Vagina (tissue), 2 donors: ENCODE measurements around the gene GBP3. TPM values are rescaled to one million over a fixed set of nuclear protein-coding genes. Genes with fewer than 3 reads are reported as not detected.

Source experiments
- DNase-seq, 2 donors: peaks; one replicate each; pipeline ENCODE4 v3.0.0-alpha.2; 2017; ENCODE audit errors: extremely low spot score in 2 of 2
- H3K27ac ChIP-seq: fragments of 200-600 bp; sonication (generic); one replicate; pipeline ENCODE4 v1.5.1; 2019
- H3K27me3 ChIP-seq: fragments of 200-600 bp; sonication (generic); one replicate; pipeline ENCODE4 v1.5.1; 2019
- H3K36me3 ChIP-seq, 2 donors: fragments of 200-600 bp; sonication (generic); one replicate each; pipeline ENCODE4 v1.5.1; 2017 to 2019
- H3K4me1 ChIP-seq: fragments of 200-600 bp; sonication (generic); one replicate; pipeline ENCODE4 v1.5.1; 2019
- H3K4me3 ChIP-seq, 2 donors: fragments of 200-600 bp; sonication (generic); 1 replicate in 1 of 2; 2 replicates in 1 of 2; pipeline ENCODE4 v1.5.1; 2016 to 2019
- H3K9me3 ChIP-seq: fragments of 200-600 bp; sonication (generic); one replicate; pipeline ENCODE4 v1.5.1; 2019
- CTCF ChIP-seq, 3 experiments: fragments of 450-650 bp in 2 of 3; fragments of 200-600 bp in 1 of 3; sonication (generic) in 1 of 3; IDR thresholded peaks; one replicate each; pipeline ENCODE4 v1.5.1; 2017 to 2019; ENCODE audit warnings: antibody characterized with exemption in 3 of 3, mild to moderate bottlenecking in 2 of 3, moderate library complexity in 2 of 3
- POLR2A ChIP-seq, 2 donors: fragments of 450-650 bp; IDR thresholded peaks; one replicate each; pipeline ENCODE4 v1.6.1; 2017; ENCODE audit warnings: antibody characterized with exemption in 2 of 2, mild to moderate bottlenecking in 2 of 2, moderate library complexity in 2 of 2
- POLR2AphosphoS5 ChIP-seq, 2 donors: sonication (generic); formaldehyde crosslinking; IDR thresholded peaks; one replicate each; pipeline ENCODE4 v1.9.0; 2017; ENCODE audit warnings: antibody characterized with exemption in 2 of 2, mild to moderate bottlenecking in 2 of 2, low read depth in 1 of 2; ENCODE audit not compliant: insufficient read depth in 1 of 2
- intact Hi-C: fragments of 100-400 bp; cut with DNase I; formaldehyde crosslinking; loops from one replicate; pipeline ENCODE4 v1.15.1; 2023
- total RNA-seq: library from RNA; depleted of rRNA; stranded (reverse); fragments of >200 nt; gene quantifications from one replicate; pipeline ENCODE4 v1.2.3, GENCODE V29; 2016

The GBP3 gene
- total RNA-seq, 1 donor from 2014 or later, result 6.9 TPM

DNA sequence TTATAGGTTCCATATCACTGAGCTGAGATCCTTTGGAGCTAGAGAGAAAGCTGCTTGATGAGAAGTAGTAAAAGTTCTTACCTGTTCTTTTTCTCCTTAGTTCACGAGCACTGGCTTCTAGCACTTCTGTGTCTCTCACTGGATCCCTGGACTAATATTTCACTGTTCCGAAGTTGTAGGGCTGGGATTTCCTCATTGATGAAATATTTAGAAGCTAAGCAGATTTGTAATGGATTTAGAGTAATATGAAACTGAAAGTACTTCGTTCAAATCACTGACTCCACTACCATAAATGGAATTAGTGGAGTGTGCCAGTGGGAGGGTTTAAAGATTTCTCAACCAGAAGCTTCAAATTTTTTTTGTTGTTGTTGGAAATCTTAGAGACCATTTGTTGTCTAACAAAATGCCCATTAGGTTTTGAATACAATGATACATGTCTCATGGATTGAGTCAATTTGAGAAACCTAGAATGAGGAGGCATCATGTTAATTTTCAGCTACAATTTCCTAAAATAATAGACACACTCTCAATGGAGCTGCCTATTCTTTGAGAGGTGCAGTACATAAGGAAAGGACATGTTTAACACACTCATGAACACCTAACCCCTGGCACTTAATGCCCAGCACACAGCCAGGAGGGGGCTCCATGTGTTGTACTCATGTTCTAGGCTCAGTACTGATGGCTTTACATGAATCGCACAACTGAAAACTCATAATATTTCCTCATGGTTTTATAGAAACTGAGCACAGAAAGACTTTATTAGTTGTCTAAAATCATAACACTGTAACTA, 42.6 kb upstream of the GBP3 start, which contains the start of gene GBP1:
Gene GBP1, minus strand, starts transcription at position 130 of the 790 bp plus-strand sequence. CDS start 1,974 bp downstream, outside the sequence.
- intact Hi-C loops, result no loop called here
- Histone ChIP-seq H3K4me1 (peaks cover 55% of the 10 kb centered on the region), H3K27ac (peak within 1 kb of the TSS; percentile 91), H3K36me3 (no peaks in the 10 kb centered on the region), H3K4me3 (peak within 1 kb of the TSS; percentile 53 to 56), H3K9me3 (no peaks in the 10 kb centered on the region), H3K27me3 (no peaks in the 10 kb centered on the region)
- no peak for DNase-seq
- TF ChIP-seq CTCF (IDR thresholded peaks at IDR 0.05), result no peak
- TF ChIP-seq POLR2A (IDR thresholded peaks at IDR 0.05), result peak in 1 of 2 donors; percentile 54
- peak in 1 of 2 donors; percentile 89 for TF ChIP-seq POLR2AphosphoS5 (IDR thresholded peaks at IDR 0.05; ENCODE audit: insufficient read depth in 1 of 2, low read depth in 1 of 2)

- Histone ChIP-seq H3K27ac (peak overlapping the region; percentile 91), H3K36me3 (peaks cover 0 to 5% of the 10 kb centered on the region in 2 donors), H3K27me3 (no peaks in the 10 kb centered on the region), H3K4me3 (peak overlapping the region; percentile 53 to 56), H3K9me3 (no peaks in the 10 kb centered on the region), H3K4me1 (peaks cover 55% of the 10 kb centered on the region)
- DNase-seq, result no peak
- no peak for TF ChIP-seq POLR2AphosphoS5 (IDR thresholded peaks at IDR 0.05; ENCODE audit: insufficient read depth in 1 of 2, low read depth in 1 of 2)
- no peak for TF ChIP-seq POLR2A (IDR thresholded peaks at IDR 0.05)
- TF ChIP-seq CTCF (IDR thresholded peaks at IDR 0.05), result no peak
- intact Hi-C loops, result no loop called here
These were observed 42.0 kb upstream of the GBP3 start for GRCh38 chr1:89064632-89065031.

- Histone ChIP-seq H3K27ac (peak overlapping the region; percentile 91), H3K9me3 (no peaks in the 10 kb centered on the region), H3K4me3 (no peak overlapping the region), H3K27me3 (no peaks in the 10 kb centered on the region), H3K4me1 (peaks cover 48% of the 10 kb centered on the region), H3K36me3 (peaks cover 0 to 19% of the 10 kb centered on the region in 2 donors)
- no peak for DNase-seq
- no peak for TF ChIP-seq POLR2A (IDR thresholded peaks at IDR 0.05)
- TF ChIP-seq POLR2AphosphoS5 (IDR thresholded peaks at IDR 0.05; ENCODE audit: insufficient read depth in 1 of 2, low read depth in 1 of 2), result no peak
- no peak for TF ChIP-seq CTCF (IDR thresholded peaks at IDR 0.05)
- intact Hi-C loops, result no loop called here
These were observed 40.4 kb upstream of the GBP3 start for GRCh38 chr1:89063094-89063493.

GRCh38 chr1:89060091-89060490, 37.4 kb upstream of the GBP3 start:
- Histone ChIP-seq H3K27me3 (no peaks in the 10 kb centered on the region), H3K4me1 (peaks cover 38% of the 10 kb centered on the region), H3K27ac (no peak overlapping the region), H3K36me3 (peaks cover 0 to 40% of the 10 kb centered on the region in 2 donors), H3K4me3 (no peak overlapping the region), H3K9me3 (no peaks in the 10 kb centered on the region)
- DNase-seq, result no peak
- no peak for TF ChIP-seq CTCF (IDR thresholded peaks at IDR 0.05)
- no peak for TF ChIP-seq POLR2AphosphoS5 (IDR thresholded peaks at IDR 0.05; ENCODE audit: insufficient read depth in 1 of 2, low read depth in 1 of 2)
- no peak for TF ChIP-seq POLR2A (IDR thresholded peaks at IDR 0.05)
- intact Hi-C loops, result no loop called here

DNA sequence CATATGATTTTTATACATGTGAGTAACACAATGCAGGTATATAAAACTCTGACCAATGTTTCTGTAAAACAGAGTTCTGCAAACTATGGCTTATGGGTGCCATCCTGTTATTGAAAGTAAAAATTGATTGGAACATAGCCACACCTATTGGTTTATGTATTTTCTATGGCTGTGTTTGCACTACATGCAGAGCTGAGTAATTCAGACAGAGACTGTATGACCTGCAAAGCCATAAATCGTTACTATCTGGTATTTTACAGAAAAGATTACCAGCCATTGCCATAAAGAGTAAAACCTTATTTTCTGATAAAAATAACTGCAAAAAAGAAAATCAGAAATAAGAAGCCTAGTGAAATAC, 29.3 kb upstream of the GBP3 start:
- DNase-seq, result no peak
- H3K9me3 ChIP-seq, result no peaks in the 10 kb centered on the region
- no peak overlapping the region for H3K4me3 ChIP-seq
- H3K27me3 ChIP-seq, result no peaks in the 10 kb centered on the region
- TF ChIP-seq POLR2A (IDR thresholded peaks at IDR 0.05), result no peak
- TF ChIP-seq CTCF (IDR thresholded peaks at IDR 0.05), result no peak
- no peak for TF ChIP-seq POLR2AphosphoS5 (IDR thresholded peaks at IDR 0.05; ENCODE audit: insufficient read depth in 1 of 2, low read depth in 1 of 2)
- peaks cover 0 to 37% of the 10 kb centered on the region in 2 donors for H3K36me3 ChIP-seq
- intact Hi-C loops, result no loop called here
- H3K4me1 ChIP-seq, result no peaks in the 10 kb centered on the region
- H3K27ac ChIP-seq, result no peak overlapping the region
